OCI-LY7 (cell line): ENCODE results near the gene PIP4K2A.

Experiments used
- EZH2phosphoT487 ChIP-seq: fragments of 200-600 bp; sonication (generic); IDR thresholded peaks from 2 replicates; pipeline ENCODE4 v1.6.1; 2018; ENCODE audit warnings: low read depth, borderline replicate concordance, mild to moderate bottlenecking, mixed run types, antibody characterized with exemption, low read length, moderate library complexity, mixed read lengths
- TF ChIP-seq, protein P1 (sequence below): fragments of 200-600 bp; sonication (generic); conservative IDR thresholded peaks from 2 replicates; pipeline ENCODE4 v1.5.1; 2014; ENCODE audit warnings: mild to moderate bottlenecking, antibody characterized with exemption, low read length, moderate library complexity, mixed read lengths

DNA sequence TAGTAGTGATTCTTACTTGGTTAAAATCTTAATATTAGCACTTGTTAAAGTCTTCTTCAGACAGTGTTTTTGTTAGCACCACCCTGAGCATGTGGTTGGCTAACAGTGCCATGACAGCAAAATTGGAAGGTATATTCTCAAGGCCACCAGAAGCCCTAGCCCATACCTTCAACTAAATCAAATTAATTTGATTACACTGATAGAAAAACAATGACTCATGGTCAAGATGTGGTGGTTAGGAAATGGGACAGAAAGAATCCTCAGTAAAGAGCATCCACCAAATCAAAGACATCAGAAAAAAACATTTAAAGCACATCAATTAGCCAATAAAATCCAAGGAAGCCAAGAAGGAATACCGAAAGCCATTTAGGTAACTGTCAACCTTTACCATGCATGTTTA is 75.5 kb downstream of the PIP4K2A start:
- TF ChIP-seq, protein P1, sequence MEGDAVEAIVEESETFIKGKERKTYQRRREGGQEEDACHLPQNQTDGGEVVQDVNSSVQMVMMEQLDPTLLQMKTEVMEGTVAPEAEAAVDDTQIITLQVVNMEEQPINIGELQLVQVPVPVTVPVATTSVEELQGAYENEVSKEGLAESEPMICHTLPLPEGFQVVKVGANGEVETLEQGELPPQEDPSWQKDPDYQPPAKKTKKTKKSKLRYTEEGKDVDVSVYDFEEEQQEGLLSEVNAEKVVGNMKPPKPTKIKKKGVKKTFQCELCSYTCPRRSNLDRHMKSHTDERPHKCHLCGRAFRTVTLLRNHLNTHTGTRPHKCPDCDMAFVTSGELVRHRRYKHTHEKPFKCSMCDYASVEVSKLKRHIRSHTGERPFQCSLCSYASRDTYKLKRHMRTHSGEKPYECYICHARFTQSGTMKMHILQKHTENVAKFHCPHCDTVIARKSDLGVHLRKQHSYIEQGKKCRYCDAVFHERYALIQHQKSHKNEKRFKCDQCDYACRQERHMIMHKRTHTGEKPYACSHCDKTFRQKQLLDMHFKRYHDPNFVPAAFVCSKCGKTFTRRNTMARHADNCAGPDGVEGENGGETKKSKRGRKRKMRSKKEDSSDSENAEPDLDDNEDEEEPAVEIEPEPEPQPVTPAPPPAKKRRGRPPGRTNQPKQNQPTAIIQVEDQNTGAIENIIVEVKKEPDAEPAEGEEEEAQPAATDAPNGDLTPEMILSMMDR, result no peak
- no peak for TF ChIP-seq EZH2phosphoT487
